ENCODE data around the gene PAX7.

- TF ChIP-seq, protein P1, sequence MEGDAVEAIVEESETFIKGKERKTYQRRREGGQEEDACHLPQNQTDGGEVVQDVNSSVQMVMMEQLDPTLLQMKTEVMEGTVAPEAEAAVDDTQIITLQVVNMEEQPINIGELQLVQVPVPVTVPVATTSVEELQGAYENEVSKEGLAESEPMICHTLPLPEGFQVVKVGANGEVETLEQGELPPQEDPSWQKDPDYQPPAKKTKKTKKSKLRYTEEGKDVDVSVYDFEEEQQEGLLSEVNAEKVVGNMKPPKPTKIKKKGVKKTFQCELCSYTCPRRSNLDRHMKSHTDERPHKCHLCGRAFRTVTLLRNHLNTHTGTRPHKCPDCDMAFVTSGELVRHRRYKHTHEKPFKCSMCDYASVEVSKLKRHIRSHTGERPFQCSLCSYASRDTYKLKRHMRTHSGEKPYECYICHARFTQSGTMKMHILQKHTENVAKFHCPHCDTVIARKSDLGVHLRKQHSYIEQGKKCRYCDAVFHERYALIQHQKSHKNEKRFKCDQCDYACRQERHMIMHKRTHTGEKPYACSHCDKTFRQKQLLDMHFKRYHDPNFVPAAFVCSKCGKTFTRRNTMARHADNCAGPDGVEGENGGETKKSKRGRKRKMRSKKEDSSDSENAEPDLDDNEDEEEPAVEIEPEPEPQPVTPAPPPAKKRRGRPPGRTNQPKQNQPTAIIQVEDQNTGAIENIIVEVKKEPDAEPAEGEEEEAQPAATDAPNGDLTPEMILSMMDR (IDR thresholded peaks at IDR 0.05) = no peak
- TF ChIP-seq POLR2A (IDR thresholded peaks at IDR 0.05) = no peak
These were observed 117.8 kb downstream of the PAX7 start for GRCh38 chr1:18748435-18748834.

Data from heart left ventricle (tissue), 13 donors.